Panc1 (cell line): Measurements from ENCODE around the gene SLC26A4.

Experiments used
- CTCF ChIP-seq: fragments of 450-650 bp; IDR thresholded peaks from 2 replicates; pipeline ENCODE4 v1.5.1; 2017; ENCODE audit warnings: mild to moderate bottlenecking
- POLR2AphosphoS5 ChIP-seq: IDR thresholded peaks from 2 replicates; pipeline ENCODE4 v1.6.1; 2012; ENCODE audit warnings: mild to moderate bottlenecking, low read depth, low read length, moderate library complexity

- TF ChIP-seq CTCF, result no peak
- TF ChIP-seq POLR2AphosphoS5, result no peak
Observed at GRCh38 chr7:107697321-107698049, 36.9 kb downstream of the SLC26A4 start.
